ENCODE results near the gene MAPKAPK2. TPM values are rescaled to one million over a fixed set of nuclear protein-coding genes. Genes with fewer than 3 reads are reported as not detected.

Gene MAPKAPK2
- polyA plus RNA-seq, 1 donor (not counting 4 experiments of a cell fraction or from before 2014, with no cell fraction given) = 41.5 TPM

DNA sequence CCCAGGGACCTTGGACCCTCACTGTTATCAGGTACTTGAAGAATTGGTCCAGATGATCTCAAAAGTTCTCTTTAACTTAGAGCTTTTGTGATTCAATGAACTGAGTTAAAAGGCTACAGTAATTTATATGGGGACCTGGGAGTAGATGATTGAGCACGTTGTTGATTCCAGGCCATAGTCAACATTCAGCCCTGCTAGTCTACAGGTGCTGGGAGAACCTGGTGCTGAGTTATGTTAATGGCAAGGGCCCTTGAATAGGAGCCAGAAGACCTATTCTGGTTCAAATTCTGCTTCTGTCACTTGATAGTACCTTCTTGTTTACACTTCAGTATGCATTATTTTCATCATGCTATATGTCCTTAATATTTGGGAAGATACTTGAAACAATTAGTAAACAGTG is 38.2 kb upstream of the MAPKAPK2 start:
- Histone ChIP-seq H3K27ac (ENCODE audit: control insufficient read depth, insufficient read depth, low read length) (no peak overlapping the region), H3K27me3 (ENCODE audit: control insufficient read depth, extremely low read depth, insufficient read depth, low read length) (no peaks in the 10 kb centered on the region), H3K9me1 (ENCODE audit: control insufficient read depth, extremely low read depth, insufficient read depth, low read length) (peaks cover 4% of the 10 kb centered on the region), H3K79me2 (ENCODE audit: control insufficient read depth, insufficient read depth, low read length) (peaks cover 6% of the 10 kb centered on the region), H3K9ac (ENCODE audit: control insufficient read depth, extremely low read depth, insufficient read depth, low read length) (no peak overlapping the region), H2AFZ (ENCODE audit: control insufficient read depth, low read length) (no peak overlapping the region), H3K4me3 (ENCODE audit: control insufficient read depth in 2 of 3, extremely low read depth in 1 of 3, insufficient read depth in 2 of 3, low read depth in 1 of 3, low read length in 3 of 3) (no peak overlapping the region), H3K4me1 (ENCODE audit: control insufficient read depth, extremely low read depth, insufficient read depth, low read length) (no peaks in the 10 kb centered on the region), H3K9me3 (ENCODE audit: control insufficient read depth, low read depth, low read length) (no peaks in the 10 kb centered on the region), H3K4me2 (ENCODE audit: control insufficient read depth, extremely low read depth, insufficient read depth, low read depth, low read length) (no peak overlapping the region), H3K36me3 (ENCODE audit: control insufficient read depth in 2 of 2, extremely low read depth in 1 of 2, insufficient read depth in 2 of 2, low read length in 2 of 2) (peaks cover 3 to 33% of the 10 kb centered on the region in 2 experiments), H4K20me1 (ENCODE audit: control insufficient read depth, extremely low read depth, insufficient read depth, low read length) (no peaks in the 10 kb centered on the region)
- TF ChIP-seq, protein P1, sequence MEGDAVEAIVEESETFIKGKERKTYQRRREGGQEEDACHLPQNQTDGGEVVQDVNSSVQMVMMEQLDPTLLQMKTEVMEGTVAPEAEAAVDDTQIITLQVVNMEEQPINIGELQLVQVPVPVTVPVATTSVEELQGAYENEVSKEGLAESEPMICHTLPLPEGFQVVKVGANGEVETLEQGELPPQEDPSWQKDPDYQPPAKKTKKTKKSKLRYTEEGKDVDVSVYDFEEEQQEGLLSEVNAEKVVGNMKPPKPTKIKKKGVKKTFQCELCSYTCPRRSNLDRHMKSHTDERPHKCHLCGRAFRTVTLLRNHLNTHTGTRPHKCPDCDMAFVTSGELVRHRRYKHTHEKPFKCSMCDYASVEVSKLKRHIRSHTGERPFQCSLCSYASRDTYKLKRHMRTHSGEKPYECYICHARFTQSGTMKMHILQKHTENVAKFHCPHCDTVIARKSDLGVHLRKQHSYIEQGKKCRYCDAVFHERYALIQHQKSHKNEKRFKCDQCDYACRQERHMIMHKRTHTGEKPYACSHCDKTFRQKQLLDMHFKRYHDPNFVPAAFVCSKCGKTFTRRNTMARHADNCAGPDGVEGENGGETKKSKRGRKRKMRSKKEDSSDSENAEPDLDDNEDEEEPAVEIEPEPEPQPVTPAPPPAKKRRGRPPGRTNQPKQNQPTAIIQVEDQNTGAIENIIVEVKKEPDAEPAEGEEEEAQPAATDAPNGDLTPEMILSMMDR (optimal IDR thresholded peaks at IDR 0.05 in 1 of 3, IDR thresholded peaks at IDR 0.05 in 1 of 3, conservative IDR thresholded peaks at IDR 0.05 in 1 of 3; ENCODE audit: extremely low read depth in 1 of 3, insufficient read depth in 2 of 3, low read length in 3 of 3) = no peak
- no peak for TF ChIP-seq EZH2 (IDR thresholded peaks at IDR 0.05; ENCODE audit: low read length)
- DNase-seq (ENCODE audit: low read depth, low spot score) (no peak), FAIRE-seq (no peak)
- dilution Hi-C loops (cut with MboI; ENCODE audit: extremely low pct_ligation_motif_present, low sequenced_read_pairs) = no loop called here

DNA sequence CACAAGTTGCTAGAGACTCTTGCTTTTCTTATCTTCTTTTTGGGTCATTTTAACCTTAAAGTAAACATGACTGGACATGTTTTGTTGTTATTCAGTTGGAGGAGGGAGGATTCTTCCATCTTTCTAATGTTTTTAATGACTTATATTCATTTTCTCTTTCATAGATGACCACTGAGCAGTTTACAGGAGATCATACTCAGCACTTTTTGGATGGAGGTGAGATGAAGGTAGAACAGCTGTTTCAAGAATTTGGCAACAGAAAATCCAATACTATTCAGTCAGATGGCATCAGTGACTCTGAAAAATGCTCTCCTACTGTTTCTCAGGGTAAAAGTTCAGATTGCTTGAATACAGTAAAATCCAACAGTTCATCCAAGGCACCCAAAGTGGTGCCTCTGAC is 37.5 kb upstream of the MAPKAPK2 start:
- no peaks in the 10 kb centered on the region for H3K9me3 ChIP-seq (ENCODE audit: control insufficient read depth, low read depth, low read length)
- no peak overlapping the region for H3K9ac ChIP-seq (ENCODE audit: control insufficient read depth, extremely low read depth, insufficient read depth, low read length)
- H3K4me2 ChIP-seq (ENCODE audit: control insufficient read depth, extremely low read depth, insufficient read depth, low read depth, low read length) = no peak overlapping the region
- TF ChIP-seq, protein P1 (optimal IDR thresholded peaks at IDR 0.05 in 1 of 3, IDR thresholded peaks at IDR 0.05 in 1 of 3, conservative IDR thresholded peaks at IDR 0.05 in 1 of 3; ENCODE audit: extremely low read depth in 1 of 3, insufficient read depth in 2 of 3, low read length in 3 of 3) = no peak
- TF ChIP-seq EZH2 (IDR thresholded peaks at IDR 0.05; ENCODE audit: low read length) = no peak
- peaks cover 6% of the 10 kb centered on the region for H3K79me2 ChIP-seq (ENCODE audit: control insufficient read depth, insufficient read depth, low read length)
- no peak overlapping the region for H2AFZ ChIP-seq (ENCODE audit: control insufficient read depth, low read length)
- FAIRE-seq (no peak), DNase-seq (ENCODE audit: low read depth, low spot score) (no peak)
- H3K4me3 ChIP-seq (ENCODE audit: control insufficient read depth in 2 of 3, extremely low read depth in 1 of 3, insufficient read depth in 2 of 3, low read depth in 1 of 3, low read length in 3 of 3) = no peak overlapping the region
- no peaks in the 10 kb centered on the region for H3K4me1 ChIP-seq (ENCODE audit: control insufficient read depth, extremely low read depth, insufficient read depth, low read length)
- no peak overlapping the region for H3K27ac ChIP-seq (ENCODE audit: control insufficient read depth, insufficient read depth, low read length)
- peaks cover 3 to 37% of the 10 kb centered on the region in 2 experiments for H3K36me3 ChIP-seq (ENCODE audit: control insufficient read depth in 2 of 2, extremely low read depth in 1 of 2, insufficient read depth in 2 of 2, low read length in 2 of 2)
- H3K27me3 ChIP-seq (ENCODE audit: control insufficient read depth, extremely low read depth, insufficient read depth, low read length) = no peaks in the 10 kb centered on the region
- dilution Hi-C loops (cut with MboI; ENCODE audit: extremely low pct_ligation_motif_present, low sequenced_read_pairs) = no loop called here
- H4K20me1 ChIP-seq (ENCODE audit: control insufficient read depth, extremely low read depth, insufficient read depth, low read length) = no peaks in the 10 kb centered on the region
- H3K9me1 ChIP-seq (ENCODE audit: control insufficient read depth, extremely low read depth, insufficient read depth, low read length) = peaks cover 4% of the 10 kb centered on the region
